ENCODE measurements around the gene BABAM2.
"Not testable (repeated sequence)": the region's sequence is repeated elsewhere in the genome, so short reads cannot be mapped to it uniquely, and the experiment has no call there.

- TF ChIP-seq ARNT (IDR thresholded peaks at IDR 0.05); FOXK1 (CRISPR knock-in tag; IDR thresholded peaks at IDR 0.05; ENCODE audit: borderline replicate concordance); ZBTB8A (IDR thresholded peaks at IDR 0.05; ENCODE audit: partially characterized antibody); NR1H2 (CRISPR knock-in tag; IDR thresholded peaks at IDR 0.05); EP300 (IDR thresholded peaks at IDR 0.05; ENCODE audit: low read length); TAF9B (IDR thresholded peaks at IDR 0.05; ENCODE audit: partially characterized antibody); ZNF639 (CRISPR knock-in tag; conservative IDR thresholded peaks at IDR 0.05 in 1 of 2, IDR thresholded peaks at IDR 0.05 in 1 of 2); MEF2D (tag; conservative IDR thresholded peaks at IDR 0.05; ENCODE audit: low read depth): not testable (repeated sequence)
Observed at GRCh38 chr2:28330722-28331121, 440.2 kb downstream of the BABAM2 start.
